Cardiac fibroblast (primary cell): ENCODE data around the gene PEX16.

Source experiments
- DNase-seq, 2 donors: peaks; one replicate each; pipeline versions ENCODE4 v3.0.0 to v3.0.0-alpha.2; 2010; ENCODE audit warnings: low read depth in 2 of 2
- H3K4me3 ChIP-seq, 2 donors: replicated peaks in 1 of 2; 1 replicate in 1 of 2; 2 replicates in 1 of 2; pipeline ENCODE4 v1.5.1; 2011; ENCODE audit warnings: low read depth in 2 of 2, low read length in 2 of 2, mild to moderate bottlenecking in 2 of 2, moderate library complexity in 1 of 2
- CTCF ChIP-seq: IDR thresholded peaks from one replicate; pipeline ENCODE4 v1.5.1; 2011; ENCODE audit warnings: low read depth, mild to moderate bottlenecking, low read length, inconsistent platforms

PEX16 gene

DNA sequence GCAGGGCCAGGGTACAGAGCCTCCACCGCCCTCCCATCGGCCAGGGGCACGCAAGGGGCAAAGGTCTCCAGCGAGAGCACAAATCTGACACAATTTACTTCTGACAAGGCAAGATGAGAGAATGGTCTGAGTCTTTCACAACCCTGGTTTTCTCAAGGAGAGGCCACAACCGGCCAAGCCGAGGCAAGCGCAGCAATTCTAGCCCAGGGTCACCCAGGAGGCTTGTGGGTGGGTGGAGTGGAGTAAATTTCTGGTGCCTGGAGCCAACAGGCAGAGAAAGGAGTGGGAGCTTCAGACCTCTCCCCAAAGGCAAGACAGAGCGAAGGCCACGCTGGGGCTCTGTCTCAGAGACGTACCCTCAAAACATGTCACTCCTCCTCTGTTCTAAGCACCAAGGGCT is 14.1 kb upstream of the PEX16 start:
- no peak overlapping the region for H3K4me3 ChIP-seq
- no peak for TF ChIP-seq CTCF
- no peak for DNase-seq

DNA sequence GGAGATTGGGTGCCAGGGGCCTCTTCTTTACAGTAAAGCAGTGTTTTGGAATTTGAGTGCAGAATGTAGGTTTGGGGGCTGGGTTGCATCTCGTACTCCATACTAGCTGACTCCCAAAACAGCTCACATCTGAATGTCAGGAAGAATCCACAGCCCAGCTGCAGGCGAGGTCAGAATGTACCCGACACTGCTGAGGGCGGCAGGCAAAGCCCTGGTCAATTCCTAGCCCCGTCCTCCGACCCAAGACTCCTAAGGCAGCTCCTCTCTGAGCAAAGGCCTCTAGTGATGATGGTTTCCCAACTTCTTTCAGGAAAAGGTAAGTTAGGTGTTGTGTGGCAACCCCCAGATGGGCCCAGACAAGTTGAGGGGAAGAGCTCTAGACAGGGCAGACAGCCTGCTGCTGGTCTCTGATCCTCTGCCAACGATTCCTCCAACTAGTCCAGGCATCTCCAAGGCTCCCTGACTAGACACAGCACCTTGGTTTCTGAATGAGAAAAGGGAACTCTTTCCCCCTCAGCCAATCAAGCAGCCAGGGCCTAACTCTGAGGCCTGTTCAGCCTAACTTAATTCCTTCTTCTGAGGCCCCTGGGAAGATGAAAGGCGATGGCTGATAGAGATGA is 13.4 kb upstream of the PEX16 start:
- no peak for DNase-seq
- no peak overlapping the region for H3K4me3 ChIP-seq
- no peak for TF ChIP-seq CTCF

GRCh38 chr11:45930031-45930794 is 12.5 kb upstream of the PEX16 start:
- DNase-seq, result no peak
- H3K4me3 ChIP-seq, result no peak overlapping the region
- TF ChIP-seq CTCF, result no peak

DNA sequence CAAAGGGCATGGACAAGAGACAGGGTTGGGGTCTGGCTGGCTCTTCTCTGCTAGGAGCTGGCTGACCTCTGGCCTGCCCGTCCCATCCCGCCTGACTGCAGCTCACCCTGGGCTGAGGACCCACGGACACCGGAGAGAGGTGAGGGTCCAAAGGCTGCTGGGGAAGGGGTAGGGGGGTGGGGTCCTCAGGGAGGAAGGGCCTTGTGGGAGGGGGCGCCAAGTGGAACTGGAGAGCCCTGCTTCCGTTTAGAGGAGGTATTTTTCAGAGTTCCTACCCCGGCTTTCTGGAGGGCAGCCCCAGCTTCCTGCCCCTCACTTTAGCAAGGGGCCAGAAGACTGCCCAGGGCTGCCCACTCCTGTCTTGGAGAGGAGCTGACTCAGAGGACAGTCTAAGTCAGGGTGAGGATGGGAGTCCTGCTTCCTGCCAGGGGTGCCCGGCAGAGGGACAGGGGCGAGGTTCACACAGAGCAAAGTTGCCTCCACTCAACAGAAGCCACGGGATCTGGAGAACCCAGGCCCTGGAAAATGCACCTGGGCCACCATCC is 11.9 kb upstream of the PEX16 start:
- TF ChIP-seq CTCF, result no peak
- no peak for DNase-seq
- no peak overlapping the region for H3K4me3 ChIP-seq

- TF ChIP-seq CTCF, result no peak
- no peak overlapping the region for H3K4me3 ChIP-seq
- no peak for DNase-seq
Observed at GRCh38 chr11:45928535-45929215, 11.0 kb upstream of the PEX16 start.

GRCh38 chr11:45927684-45928413 is 10.2 kb upstream of the PEX16 start:
- TF ChIP-seq CTCF, result no peak
- DNase-seq, result no peak
- H3K4me3 ChIP-seq, result no peak overlapping the region
